Activated T-cell treated with anti-CD3 and anti-CD28 coated beads for 1 hour (primary cell): ENCODE data around the gene CASP14.
"Not testable (repeated sequence)": the region's sequence is repeated elsewhere in the genome, so short reads cannot be mapped to it uniquely, and the experiment has no call there.

Experiments
- DNase-seq: peaks from one replicate; pipeline ENCODE4 v3.0.0-alpha.2; 2020; ENCODE audit warnings: low read depth

Gene CASP14

DNA sequence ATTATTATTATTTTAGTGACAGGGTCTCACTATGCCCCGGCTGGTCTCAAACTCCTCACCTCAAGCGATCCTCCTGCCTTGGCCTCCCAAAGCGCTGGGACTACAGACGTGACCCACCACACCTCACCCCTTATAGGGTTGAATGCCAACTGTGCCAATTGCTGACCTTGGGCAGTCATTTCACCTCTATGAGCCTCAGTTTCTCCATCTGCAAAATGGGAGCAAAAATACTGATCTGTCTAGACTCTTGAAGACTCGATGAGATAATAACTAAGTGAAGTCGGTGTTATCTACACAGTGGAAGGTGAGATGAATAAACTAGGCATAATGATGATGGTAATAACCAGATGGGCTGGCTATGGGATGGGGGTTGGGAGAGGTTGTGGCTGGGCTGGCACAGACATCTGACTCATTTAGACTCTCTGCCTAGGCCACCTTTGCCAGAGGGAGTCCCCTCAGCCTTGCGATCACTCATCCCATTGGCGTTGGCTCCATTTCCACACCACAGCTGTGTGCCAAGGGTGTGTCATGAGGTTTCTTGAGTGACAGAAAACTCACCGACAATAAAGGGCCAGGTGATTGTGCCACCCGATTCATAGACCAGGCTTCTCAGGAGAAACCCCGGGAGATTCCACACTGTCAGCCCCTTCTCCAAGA is at the start of gene CASP14:
Gene CASP14 (plus strand): TSS at position 596 of the 657 bp plus-strand sequence. CDS start 2,772 bp downstream, outside the sequence.
- DNase-seq, result no peak

DNA sequence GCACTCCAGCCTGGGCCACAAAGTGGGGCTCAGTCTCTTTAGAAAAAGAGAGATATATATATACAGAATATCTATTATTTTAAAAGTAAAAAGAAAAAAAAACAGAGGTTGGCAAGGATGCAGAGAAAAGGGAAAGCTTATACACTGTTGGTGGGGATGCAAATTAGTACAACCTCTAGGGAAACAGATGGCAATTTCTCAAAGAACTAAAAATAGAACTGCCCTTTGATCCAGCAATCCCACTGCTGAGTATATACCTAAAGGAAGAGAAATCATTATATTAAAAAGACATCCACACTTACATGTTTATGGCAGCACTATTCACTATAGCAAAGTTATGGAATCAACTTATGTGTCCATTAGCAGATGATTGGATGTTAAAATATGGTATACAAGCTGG is 41.0 kb upstream of the CASP14 start:
- no peak for DNase-seq

DNA sequence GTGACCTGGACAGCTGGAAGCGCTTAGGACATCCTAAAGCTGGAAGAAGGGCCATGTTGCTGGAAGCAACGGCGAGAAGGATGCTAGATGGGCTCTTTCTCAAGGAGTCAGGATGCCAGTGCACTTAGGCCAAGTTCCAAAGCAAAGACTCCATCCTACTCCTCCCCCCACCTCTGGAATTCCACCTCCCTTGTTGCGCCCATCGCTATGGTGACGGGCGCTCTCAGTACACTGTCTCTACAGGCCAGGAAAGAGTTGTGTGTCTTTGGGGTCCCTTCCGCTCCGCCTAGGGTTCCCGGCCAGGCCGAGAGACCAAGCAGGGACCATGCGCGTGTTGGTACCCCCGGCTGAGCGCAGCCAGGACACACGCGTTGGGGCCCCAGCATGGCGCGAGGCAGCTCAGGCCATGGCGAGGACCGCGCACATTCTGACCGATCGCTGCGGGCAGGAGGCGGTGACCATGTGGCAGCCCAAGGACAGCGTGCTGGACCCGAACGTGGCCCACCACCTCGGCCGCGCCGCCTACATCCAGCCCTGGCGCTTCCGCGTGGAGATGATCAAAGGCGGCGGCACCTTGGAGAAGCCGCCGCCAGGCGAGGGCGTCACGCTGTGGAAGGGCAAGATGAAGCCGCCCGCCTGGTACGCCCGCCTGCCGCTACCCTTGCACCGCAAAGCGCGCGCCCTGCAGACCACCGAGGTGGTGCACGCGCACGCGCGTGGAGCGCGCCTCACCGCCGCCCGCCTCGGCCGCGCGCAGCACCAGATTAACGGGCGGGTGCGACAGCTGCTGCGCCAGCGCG is 38.6 kb upstream of the CASP14 start:
- no peak for DNase-seq

DNA sequence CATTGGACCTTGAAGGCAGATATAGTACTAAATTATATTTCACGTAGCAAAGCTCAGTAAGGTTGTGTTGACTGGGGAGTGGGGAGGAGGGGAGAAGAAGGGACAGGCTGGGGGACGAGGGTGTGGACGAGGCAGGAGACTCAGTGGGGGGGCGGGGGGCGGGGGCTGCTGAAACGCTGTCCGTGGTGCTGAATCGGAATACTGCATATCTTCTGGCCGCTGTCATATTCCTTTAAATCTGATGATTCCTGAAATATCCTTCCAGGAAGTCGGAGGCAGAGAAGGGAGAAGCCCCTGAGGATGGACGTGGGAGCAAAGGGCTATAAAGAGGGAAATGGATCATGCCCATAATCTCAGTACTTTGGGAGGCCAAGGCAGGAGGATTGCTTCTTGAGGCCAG is 34.7 kb upstream of the CASP14 start:
- DNase-seq, result no peak

DNA sequence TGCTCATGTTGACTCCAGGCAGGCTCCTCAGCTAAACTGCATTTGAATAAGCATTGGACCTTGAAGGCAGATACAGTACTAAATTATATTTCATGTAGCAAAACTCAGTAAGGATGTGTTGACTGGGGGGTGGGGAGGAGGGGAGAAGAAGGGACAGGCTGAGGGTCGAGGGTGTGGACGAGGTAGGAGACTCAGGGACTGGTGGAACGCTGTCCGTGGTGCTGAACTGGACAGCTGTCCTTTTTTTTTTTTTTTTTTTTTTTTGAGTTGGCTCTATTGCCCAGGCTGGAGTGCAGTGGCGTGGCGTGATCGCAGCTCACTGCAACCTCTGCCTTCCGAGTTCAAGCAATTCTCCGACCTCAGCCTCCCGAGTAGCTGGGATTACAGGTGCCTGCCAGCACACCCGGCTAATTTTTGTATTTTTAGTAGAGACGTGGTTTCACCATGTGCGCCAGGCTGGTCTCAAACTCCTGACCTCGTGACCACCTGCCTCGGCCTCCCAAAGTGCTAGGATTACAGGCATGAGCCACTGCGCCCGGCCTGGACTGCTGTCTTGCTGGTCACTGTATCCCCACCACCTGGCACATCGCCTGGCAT is 33.2 kb upstream of the CASP14 start:
- no peak for DNase-seq

GRCh38 chr19:15018836-15019235 is 30.4 kb upstream of the CASP14 start:
- not testable (repeated sequence) for DNase-seq

GRCh38 chr19:15021286-15022007 is 27.8 kb upstream of the CASP14 start:
- DNase-seq, result no peak

- DNase-seq, result no peak
Observed at GRCh38 chr19:15022752-15023151, 26.5 kb upstream of the CASP14 start.

DNA sequence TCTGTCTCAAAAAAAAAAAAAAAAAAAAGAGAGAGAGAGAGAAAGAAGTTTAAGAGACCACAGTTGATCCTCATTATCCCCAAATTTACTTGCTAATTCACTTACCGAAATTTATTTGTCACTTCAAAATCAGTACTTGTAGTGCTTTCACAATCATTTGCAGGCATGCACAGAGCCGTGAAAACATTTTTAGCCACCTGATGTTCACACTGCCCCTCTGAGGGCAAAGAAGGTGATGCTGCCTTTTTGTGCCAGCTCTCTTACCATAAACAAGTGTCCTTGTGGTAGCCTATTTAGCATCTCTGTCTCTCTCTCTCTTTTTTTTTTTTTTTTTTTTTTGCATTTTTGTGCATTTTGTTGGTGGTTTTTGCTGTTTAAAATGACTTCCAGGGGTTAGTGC is 24.1 kb upstream of the CASP14 start:
- DNase-seq, result no peak

DNA sequence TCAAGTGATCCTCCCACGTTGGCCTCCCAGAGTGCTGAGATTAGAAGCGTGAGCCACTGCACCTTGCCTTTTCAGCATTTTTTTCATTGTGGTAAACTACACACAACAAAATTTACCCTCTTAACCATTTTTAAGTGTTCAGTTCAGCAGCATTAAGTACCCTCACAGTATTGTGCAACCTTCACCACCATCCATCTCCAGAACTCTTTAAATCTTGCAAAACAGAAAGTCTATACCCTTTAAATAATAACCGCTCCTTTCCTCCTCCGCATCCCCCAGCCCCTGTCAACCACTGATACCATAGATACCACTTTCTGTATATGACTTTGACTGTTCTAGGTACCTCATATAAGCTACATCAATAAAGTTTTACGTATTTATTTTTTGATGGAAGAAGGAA is 20.8 kb upstream of the CASP14 start:
- DNase-seq, result no peak

- DNase-seq, result no peak
Observed at GRCh38 chr19:15031675-15032074, 17.6 kb upstream of the CASP14 start.

DNA sequence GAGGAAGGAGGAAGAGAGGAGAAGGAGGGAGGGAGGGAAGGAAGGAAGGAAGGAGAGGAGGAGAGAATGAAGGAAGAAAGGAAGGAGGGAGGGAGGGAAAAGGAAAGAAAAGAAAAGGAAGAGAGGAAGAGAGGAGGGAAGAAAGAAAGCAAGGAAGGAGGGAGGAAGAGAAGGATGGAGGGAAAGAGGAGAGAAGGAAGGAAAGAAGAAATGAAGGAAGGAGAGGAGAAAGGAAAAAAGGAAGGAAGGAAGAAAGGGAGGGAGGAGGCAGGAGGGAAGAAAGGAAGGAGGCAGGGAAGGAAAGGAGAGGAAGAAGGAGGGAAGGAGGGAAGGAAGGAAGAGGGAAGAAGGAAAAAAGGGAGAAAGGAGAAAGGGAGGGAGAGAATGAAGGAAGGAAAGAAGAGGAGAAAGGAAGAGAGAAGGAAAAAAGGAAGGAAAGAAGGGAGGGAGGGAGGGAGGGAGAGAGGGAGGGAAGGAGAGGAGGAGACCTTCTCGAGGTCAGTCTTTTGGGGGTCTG is 13.4 kb upstream of the CASP14 start:
- no peak for DNase-seq

- DNase-seq, result no peak
Observed at GRCh38 chr19:15037586-15037985, 11.7 kb upstream of the CASP14 start.

GRCh38 chr19:15038294-15038693 is 11.0 kb upstream of the CASP14 start:
- no peak for DNase-seq

DNA sequence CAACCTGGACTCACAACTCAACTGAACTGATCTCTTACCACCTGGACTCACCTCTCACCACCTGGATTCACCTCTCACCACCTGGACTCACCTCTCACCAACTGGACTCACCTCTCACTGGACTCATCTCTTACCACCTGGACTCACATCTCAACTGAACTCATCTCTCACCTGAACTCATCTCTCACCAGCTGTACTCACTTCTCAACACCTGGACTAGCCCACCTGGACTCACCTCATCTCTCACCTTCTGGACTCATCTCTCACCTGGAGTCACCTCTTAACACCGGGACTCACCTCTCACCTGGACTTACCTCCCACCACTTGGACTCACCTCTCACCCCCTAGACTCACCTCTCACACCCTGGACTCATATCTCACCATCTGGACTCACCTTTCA is 7.3 kb upstream of the CASP14 start:
- no peak for DNase-seq

DNA sequence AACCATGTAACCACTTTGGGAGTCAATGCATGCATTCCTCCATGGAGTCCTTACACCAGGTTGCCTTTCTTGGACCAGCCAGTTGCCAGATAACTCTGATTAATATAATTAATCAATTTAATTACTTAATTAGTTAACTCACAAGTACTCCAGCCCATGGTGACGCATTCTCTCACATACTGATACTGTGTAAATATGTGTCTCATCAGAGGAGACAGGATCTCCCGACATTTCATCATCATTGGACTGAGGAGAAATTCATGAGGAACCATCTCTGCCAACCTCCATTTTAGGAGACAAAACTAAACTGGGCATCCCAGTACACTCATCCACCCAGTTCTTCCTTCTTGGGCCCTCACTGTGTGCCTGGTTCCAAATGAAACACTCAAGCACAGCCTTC is 6.5 kb upstream of the CASP14 start:
- no peak for DNase-seq

DNA sequence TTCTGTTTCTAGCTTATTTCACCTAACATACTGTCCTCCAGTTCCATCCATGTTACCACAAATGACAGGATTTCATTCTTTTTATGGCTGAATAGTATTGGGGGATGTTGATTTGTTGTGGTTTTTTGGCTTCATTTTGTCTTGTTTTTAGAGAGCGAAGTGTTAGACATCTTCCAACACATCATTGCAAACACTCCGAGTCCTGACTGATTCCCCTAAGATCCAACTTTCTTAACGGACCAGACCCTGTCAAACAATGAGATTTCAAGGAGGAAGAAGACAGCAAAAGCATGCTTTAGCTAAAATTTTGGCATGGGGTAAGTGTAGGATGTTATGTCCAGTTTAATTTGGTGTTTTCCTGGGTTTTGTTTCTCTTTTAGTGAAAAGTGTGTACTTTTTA is 3.8 kb upstream of the CASP14 start:
- no peak for DNase-seq

GRCh38 chr19:15047680-15048079 is 1.6 kb upstream of the CASP14 start:
- DNase-seq, result no peak

DNA sequence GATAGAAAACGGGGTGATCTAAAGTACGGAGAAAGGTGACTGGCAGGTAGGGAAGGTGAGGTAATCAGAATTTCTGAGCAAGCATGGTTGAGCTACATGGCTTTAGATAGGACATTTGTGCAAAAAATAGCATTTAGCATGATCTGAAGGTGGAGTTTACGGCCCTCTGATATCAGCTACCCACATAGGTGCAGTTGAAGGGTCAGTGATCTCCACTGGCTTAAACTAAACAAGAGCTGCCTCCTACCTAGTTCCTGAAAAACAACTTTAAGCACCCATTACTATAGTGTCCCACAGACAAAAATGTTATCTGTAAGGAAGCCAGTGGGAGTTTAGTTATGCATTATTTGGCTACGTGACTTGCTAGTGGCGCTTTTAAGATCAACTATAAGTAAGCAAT is 1.2 kb upstream of the CASP14 start:
- no peak for DNase-seq

- no peak for DNase-seq
Observed at GRCh38 chr19:15050639-15051038, 1.4 kb downstream of the CASP14 start.

GRCh38 chr19:15062036-15062435 is 12.8 kb downstream of the CASP14 start:
- no peak for DNase-seq

DNA sequence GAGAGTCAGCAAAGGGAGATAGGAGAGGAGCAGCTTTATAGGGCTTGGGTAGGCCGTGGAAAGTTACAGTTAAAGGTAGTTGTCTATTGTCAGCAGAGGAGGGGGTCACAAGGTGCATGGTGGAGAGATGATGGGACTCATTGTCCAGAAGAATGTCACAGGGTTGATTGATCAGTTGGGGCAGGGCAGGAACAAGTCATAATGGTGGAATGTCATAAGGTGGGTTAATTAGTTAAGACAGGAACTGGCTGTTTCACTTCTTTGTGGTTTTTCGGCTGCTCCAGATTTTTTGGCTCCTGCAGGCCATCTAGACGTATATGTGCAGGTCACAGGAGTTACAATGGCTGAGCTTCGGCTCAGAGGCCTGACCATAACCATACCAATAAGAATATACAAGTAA is 21.1 kb downstream of the CASP14 start:
- not testable (repeated sequence) for DNase-seq
